Measurements from ENCODE around the gene LRFN4. TPM values are rescaled to one million over a fixed set of nuclear protein-coding genes. Genes with fewer than 3 reads are reported as not detected.

The LRFN4 gene
- total RNA-seq, 1 donor from 2014 or later = 21.7 TPM

DNA sequence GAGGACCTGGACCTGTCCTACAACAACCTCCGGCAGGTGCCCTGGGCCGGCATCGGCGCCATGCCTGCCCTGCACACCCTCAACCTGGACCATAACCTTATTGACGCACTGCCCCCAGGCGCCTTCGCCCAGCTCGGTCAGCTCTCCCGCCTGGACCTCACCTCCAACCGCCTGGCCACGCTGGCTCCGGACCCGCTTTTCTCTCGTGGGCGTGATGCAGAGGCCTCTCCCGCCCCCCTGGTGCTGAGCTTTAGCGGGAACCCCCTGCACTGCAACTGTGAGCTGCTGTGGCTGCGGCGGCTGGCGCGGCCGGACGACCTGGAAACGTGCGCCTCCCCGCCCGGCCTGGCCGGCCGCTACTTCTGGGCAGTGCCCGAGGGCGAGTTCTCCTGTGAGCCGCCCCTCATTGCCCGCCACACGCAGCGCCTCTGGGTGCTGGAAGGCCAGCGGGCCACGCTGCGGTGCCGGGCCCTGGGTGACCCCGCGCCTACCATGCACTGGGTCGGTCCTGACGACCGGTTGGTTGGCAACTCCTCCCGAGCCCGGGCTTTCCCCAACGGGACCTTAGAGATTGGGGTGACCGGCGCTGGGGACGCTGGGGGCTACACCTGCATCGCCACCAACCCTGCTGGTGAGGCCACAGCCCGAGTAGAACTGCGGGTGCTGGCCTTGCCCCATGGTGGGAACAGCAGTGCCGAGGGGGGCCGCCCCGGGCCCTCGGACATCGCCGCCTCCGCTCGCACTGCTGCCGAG, 1.5 kb downstream of the LRFN4 start:
- DNase-seq = no peak

DNA sequence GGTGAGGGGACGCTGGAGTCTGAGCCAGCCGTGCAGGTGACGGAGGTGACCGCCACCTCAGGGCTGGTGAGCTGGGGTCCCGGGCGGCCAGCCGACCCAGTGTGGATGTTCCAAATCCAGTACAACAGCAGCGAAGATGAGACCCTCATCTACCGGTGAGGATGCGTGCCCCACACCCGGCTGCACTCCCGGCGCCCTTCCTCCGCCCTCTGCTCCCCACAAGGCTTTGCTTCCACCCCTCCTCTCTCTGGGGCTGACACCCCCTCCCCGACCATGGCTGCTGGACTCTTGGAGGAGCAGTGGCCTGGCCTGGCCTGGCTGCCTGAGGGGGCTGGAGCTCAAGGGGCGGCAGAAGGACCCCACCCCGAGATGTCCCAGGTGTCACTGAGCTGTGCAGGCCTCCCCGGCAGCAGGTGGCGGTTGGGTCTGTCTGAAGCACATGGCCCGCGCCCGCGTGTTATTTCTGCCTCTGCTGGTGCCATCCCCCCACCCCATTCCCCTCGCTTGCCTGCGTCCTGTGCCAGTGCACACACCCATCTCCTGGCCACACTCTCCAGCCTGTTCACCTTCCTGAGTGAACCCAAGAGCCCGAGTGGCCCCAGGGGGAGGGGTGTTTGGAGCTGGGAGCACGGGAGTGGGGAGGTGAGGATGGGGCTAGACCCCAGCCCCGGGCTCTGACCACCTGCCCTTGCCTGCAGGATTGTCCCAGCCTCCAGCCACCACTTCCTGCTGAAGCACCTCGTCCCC, 2.2 kb downstream of the LRFN4 start:
- no peak for DNase-seq

DNA sequence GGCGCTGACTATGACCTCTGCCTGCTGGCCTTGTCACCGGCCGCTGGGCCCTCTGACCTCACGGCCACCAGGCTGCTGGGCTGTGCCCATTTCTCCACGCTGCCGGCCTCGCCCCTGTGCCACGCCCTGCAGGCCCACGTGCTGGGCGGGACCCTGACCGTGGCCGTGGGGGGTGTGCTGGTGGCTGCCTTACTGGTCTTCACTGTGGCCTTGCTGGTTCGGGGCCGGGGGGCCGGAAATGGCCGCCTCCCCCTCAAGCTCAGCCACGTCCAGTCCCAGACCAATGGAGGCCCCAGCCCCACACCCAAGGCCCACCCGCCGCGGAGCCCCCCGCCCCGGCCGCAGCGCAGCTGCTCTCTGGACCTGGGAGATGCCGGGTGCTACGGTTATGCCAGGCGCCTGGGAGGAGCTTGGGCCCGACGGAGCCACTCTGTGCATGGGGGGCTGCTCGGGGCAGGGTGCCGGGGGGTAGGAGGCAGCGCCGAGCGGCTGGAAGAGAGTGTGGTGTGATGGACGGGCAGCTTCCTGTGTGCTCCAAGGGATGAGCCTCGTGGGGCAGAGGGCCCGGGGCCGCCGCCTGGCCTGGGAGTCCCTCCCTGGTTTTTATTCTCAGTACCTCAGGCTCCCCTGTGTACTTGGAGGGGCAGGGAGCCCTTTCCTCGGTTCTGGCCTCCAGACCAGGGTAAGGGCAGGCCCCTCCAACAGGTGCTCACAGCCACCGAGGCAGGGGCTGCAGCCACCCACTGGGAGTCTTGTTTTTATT, 3.0 kb downstream of the LRFN4 start:
- DNase-seq = no peak

DNA sequence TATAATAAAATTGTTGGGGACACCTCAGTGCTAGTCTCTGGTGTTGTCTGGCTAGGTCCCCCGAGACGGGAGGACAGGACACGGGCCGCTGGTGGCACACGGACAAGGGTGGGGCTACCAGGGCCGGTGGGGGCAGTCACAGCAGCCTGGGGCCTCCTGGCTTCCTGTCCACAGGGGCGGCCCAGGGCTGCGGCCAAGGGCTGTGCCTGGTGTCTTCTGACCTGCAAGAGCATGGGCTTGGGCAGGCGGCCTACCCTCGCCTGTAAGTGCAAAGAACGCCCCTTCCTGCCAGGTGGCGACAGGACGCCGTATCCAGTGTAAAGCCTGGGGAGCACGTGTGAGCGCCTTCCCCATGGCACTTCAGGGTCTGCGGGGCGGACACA, 3.6 kb downstream of the LRFN4 start:
- DNase-seq = no peak

DNA sequence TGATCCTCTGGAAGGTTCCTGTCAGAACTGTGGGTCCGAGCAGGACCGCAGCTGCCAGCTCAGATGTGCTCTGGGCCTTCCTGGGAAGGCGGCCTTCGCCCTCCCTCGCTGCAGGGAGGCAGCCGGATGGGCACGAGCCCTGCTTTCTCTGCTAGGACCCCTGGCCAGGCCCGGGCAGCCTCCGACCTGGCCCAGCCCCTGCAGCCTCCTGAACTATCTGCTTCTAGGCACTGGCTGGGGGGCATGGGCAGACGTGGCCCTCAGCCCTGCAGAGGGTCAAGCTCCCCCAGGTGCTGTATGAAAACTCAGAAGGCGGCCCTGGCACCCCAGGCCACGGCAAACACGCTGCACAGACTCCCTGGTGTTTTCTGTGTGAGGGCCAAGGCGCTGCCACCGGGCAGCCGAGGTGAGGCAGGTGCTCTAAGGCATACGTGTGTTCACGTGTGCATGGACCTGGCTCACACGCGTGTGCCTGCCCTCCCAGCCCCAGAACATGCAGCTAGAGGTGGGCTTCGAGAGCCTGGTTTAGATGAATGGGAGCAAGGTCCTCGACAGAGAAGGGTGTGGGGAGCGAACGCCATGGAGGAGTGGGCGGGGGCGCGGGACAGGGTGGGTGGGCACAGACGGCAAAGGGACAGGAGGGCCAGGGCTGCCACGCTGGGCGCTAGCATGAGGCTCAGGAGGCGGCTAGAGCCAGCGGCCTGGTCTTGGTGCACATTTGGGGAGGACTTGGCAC, 4.3 kb downstream of the LRFN4 start:
- DNase-seq = no peak

DNA sequence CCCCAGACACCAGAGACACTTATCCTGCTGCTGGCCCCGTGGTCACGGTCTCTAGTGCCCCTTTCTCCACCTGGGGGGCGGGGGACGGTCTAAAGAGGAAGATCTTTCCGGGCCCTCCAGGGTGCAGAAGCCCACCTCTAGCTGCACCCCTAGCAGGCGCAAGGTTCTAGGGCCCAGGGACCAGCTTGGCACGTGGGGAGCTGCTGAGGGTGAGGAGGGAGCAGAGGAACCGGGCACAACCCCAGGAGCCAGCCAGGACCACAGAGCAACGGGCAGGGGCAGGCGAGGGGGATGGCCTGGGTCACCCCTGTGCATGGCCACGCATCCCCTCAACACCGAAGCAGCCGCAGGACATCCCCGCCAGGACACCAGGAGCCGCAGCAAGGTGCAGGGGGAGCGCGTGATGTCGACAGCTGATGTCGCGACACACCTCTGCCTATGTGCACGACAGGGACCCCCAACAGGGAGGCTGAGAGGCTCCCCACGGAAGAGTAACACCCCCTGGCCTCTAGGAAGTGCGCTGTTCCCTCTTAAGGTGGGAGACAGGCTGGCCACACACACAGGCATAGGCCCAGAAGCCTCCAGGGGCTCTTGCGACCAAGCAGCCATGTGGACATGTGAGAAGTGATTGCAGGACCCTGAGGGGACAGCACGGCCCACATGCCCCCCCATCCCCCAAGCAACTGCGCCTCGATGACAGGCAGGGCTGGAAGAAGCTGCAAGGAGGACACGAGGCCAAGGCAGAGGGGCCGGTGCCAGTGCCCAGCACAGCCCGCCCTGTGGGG, 5.1 kb downstream of the LRFN4 start:
- DNase-seq = no peak

DNA sequence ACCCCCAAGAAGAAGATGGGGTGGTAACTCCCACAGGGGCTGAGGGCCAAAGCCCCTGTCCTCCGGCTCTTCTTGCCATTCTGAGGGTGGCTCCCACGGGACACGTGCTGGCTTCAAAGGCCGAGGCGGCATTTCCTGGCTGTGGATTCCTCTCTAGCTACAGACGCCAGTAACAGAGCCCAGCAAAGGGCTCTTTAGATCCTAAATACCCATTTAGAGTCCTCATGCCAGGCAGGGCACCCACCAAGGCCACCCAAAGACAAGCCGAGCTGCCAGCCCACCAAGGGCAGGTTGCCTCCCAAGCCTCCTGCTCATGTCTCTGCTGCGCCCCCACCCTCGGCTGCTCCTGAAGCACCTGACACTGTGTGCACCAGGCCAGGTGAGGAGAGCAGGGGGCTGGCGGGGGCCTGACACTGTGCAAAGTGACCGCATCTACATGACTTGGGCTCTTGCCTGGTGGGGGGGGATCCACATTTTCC, 5.7 kb downstream of the LRFN4 start:
- no peak for DNase-seq

DNA sequence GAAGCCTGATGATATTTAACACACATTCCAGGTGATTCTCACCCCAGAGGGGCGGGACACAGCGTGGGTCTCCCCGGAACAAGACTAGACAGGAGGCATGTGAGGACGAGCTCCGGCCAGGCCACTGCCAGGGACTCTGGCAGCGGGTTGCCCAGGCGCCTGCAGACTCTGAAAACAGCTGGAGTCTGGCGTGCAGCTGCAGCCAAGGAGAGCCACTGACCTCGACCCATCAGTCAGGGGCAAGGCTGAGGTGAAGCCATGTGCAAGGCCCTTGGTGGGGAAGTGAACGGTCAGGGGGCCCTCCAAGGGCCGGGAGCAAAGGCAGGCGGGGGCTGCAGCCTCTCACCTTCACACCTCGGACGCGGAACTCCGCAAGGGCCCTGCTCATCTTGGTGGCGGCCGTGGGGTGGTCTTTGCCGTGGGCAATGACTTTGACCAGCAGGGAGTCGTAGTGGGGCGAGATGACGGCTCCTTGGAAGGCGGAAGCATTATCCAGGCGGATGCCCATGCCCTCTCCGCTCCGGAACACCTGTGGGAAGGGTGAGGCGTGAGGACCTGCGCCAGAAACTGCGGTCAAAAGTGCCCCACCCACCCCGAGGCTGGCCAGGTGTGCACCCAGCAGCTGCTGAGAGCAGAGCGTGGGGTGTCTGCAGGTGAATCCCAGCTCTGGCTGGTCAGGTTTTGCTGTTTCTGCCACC, 6.7 kb downstream of the LRFN4 start:
- DNase-seq = no peak

DNA sequence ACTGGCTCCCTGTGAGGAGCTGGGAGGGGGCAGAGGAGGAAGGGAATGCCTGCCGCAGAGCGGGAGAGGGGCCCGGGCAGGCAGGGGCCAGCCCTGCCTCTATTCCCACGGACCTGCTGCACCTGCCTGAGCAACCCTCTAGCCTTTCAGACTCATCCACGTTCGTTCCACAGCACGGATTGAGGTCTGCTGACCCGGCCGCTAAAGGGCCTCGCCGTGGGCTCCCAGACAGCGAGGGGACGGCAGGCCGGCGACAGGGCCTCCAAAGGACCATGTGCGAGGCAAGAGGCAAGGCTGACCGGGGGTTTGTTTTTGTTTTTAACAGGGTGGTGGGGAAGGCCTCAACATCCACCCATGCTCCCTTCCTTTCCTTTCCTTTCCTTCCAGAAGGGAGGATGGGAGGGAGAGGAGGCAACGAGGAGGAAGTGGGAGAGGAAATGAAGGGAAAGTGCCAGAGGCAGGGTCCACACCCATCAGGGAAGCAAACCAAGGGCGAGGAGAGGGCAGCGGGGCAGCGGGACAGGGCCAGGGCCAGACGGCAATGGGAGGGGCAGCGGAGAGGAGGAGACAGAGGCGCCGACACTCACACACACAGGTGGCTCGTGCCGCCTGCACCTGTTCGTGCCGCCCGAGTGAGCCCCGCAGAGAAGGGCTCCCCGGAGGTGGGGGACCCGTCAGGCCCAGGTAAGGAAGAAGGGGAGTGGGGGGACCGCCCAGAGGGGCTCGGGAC, 7.5 kb downstream of the LRFN4 start:
- no peak for DNase-seq

DNA sequence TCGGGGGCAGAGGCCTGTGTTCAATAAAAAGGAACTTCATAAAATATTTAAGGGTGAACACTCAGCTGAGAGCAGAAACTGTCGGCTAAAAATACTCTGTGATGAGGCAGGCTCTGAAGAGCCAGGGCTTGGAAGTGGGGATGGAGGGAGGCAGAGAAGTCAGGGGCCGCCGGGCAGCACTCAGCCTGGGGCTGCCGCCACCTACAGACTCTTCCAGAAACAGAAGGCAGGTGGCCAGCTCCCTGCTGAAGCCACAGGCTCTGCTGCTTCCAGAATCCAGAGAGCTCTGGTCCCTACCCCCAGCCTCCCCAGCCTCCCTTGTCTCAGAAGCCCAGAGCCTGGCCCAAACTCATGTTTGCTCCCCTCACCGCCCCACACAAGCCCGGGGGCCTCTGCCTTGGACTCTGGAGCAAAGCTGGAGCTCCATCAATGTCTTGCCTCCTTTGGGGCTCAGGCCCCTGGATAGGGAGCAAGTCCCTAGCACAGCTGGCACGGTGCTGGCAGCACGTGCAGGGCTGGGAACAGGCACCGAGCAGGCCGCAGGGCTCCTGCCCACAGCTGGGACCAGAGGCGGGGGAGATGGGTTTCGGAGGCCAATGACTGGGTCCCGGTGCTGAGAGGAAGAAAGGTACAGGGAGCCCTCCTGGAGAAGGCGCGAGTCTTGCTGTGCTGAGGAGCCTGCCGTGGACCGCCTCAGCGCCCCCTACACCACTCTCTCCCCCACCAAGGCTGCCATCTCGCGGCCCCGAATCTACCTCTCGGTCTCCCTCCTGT, 8.2 kb downstream of the LRFN4 start:
- peak; percentile 51 for DNase-seq

DNA sequence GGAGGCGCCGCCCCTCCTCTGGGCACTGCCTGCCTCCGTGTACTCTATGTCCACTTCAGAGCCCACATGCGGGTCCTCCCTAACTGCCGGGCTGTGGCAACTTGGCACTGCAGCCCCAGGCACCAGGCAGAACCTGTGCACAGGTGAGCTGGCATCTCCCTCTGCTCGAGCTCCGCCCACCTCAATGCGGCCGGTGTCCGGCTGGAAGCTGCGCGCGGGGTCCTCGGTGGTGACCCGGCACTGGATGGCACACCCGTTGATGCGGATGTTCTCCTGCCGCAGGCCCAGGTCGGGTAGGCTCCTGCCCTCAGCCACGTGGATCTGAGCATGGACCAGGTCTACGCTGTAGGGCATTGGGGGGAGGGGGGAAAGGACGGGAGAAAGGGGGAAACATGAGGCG, 9.1 kb downstream of the LRFN4 start:
- DNase-seq = no peak

DNA sequence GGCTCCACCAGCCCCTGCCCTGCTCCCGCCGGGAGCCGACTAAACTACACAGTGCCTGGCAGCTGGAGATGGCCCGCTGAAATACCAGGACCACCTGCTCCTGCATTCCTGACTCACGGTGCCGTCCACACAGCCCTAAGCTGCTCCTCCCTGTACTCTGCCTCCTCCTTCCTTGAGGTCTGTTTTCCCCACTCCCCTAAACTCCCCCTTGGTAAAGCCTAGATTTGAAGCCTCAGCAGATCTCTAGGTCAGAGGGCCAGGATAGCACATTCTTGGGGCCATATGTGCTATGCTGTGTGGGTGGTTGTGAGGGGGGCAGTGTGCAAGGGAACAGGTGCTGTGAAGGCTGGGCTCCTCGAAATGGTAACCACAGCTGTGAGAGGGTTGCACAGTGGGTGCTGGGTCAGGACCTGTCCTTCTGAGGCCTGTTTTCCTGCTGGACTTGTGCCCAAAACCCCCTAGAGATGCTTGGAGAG, 9.7 kb downstream of the LRFN4 start:
- DNase-seq = peak; percentile 92

DNA sequence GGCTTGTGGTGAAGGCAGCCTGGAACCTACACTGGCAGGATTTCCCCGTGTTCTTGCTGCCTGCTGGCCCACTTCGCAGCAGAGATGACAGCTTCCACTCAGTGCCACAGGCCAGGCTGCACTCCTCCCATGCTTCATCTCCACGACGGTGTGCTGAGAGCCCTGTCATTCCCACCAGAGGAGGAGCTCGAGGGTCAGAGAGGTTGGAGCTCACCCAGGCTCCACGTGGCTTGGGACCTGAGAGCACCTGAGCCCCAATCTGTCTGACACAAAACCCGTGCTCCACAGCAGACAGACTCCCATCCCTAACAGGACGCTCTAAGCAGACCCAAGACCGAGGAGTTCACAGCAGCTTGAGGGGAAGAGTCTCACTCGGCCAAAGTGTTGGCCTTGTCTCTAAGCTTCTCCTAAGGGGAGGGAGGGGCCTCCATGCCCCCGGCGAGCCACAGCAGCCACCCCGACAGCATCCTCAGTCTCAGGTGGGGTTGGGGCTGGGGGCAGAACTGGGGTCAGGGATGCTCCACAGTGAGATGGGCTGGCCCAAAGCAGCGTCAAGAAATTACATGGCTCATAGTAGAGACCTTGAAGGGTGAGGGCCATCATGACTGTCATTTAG, 10.7 kb downstream of the LRFN4 start:
- DNase-seq = no peak

DNA sequence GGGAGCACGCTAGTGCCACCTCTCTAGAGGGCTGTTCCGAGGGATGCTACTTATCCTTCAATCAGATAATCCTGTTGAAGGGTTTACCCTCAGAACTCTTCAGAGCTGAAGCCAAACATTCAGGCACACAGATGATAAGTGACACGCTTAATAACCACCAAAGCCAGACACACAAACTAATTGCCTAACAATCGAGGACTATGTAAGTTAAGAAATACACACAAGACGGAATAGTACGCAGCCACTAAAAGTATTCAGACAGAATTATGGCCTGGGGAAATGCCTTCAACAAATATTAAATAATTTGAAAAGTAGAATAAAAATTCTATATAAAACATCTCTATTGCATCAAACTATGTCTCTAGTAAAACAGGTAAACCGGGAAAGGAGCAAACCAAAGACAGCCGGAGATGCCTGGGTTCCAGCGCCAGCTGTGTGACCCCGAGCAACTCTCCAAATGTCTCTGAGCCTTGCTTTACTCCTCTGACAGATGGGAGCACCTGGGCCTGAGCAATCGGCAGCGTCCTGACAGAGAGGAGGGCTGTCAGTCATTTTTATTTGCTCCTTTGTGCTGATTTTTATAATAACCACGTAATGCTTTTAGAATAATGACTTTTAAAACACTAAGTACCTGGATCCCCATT, 11.3 kb downstream of the LRFN4 start:
- no peak for DNase-seq

DNA sequence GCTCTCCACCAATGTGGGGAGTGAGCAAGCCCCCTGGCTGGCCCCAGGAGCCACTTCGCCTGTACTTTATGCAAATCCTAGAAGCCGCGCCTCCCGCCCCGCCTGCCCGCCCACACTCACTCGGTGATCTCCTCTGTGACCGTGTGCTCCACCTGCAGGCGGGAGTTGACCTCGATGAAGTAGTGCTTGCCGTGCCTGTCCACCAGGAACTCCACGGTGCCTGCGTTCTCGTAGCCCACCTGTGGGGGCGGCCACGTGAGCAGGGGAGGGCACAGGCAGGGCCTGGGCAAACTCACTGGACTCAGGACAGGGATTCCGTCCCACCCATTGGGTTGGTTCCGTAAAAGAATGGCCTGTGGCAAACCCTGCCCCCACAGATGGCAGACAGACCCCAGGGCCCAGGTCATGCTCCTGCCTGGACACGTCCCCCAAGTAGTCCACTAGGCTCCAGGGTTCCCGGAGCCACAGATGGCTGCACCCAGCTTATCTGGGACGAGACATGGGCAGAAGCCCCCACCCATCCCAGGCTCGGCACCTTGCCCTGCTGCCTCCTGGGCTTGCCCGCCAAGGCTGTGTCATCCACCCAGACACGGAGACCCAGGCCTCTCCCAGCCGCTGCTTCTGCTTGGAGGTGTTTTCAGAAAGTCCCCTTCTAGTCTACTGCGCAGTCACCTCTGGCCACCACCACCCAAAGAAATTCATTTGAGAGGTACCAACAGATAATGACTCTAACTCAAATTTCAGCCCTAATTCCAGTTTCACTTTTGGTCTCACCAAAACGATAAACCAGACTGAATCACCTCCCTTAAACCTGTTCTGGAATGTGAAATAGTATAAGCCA, 12.1 kb downstream of the LRFN4 start:
- no peak for DNase-seq

DNA sequence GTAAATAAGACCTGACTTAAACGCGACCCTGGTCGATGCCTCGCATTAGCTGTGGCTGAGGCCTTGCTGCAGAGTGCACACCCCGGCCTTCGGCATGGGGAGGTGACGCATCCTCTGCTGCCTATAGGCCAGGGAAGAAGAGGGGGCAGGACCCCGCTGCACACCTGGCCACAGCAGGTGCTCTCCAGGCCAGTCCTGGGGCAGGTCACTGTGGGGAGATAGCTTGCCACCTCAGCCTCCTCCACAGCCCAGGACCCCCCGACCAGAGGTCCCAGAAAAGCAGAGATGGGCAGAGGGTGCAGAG, 12.7 kb downstream of the LRFN4 start:
- DNase-seq = no peak

DNA sequence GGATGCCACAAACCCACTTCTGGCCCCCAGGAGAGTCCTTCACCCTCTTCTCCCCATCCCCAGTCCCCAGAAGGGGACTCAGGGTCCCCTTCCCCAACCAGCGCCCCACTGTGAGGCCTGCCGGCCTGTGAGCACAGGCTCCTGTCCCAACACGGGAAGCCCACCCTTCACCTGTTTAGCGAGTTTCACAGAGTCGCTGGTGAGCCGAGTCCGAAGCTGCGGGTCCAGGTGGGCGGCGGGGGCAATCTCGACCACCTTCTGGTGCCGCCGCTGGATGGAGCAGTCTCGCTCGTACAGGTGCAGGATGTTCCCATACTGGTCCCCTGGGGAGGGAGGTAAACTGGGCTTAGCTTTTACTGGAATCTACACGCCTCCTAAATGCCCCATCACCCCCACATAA, 13.3 kb downstream of the LRFN4 start:
- DNase-seq = no peak
